Measurements from ENCODE around the gene LBP. TPM values are rescaled to one million over a fixed set of nuclear protein-coding genes. Genes with fewer than 3 reads are reported as not detected.
"Not testable (repeated sequence)": the region's sequence is repeated elsewhere in the genome, so short reads cannot be mapped to it uniquely, and the experiment has no call there.

LBP gene
- total RNA-seq, 4 donors from 2014 or later = 0.95 to 59.9 (median 7.0) TPM

- DNase-seq (ENCODE audit: low spot score) = no peak
- no peak for ATAC-seq (ENCODE audit: low FRiP score)
- TF ChIP-seq, protein P1, sequence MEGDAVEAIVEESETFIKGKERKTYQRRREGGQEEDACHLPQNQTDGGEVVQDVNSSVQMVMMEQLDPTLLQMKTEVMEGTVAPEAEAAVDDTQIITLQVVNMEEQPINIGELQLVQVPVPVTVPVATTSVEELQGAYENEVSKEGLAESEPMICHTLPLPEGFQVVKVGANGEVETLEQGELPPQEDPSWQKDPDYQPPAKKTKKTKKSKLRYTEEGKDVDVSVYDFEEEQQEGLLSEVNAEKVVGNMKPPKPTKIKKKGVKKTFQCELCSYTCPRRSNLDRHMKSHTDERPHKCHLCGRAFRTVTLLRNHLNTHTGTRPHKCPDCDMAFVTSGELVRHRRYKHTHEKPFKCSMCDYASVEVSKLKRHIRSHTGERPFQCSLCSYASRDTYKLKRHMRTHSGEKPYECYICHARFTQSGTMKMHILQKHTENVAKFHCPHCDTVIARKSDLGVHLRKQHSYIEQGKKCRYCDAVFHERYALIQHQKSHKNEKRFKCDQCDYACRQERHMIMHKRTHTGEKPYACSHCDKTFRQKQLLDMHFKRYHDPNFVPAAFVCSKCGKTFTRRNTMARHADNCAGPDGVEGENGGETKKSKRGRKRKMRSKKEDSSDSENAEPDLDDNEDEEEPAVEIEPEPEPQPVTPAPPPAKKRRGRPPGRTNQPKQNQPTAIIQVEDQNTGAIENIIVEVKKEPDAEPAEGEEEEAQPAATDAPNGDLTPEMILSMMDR (IDR thresholded peaks at IDR 0.05) = no peak
Measured at GRCh38 chr20:38331245-38331644, 15.0 kb upstream of the LBP start.

- DNase-seq (ENCODE audit: low spot score) = no peak
- no peak for ATAC-seq (ENCODE audit: low FRiP score)
- TF ChIP-seq, protein P1 (IDR thresholded peaks at IDR 0.05) = no peak
Measured at GRCh38 chr20:38331814-38332213, 14.5 kb upstream of the LBP start.

GRCh38 chr20:38334016-38334415, 12.3 kb upstream of the LBP start:
- no peak for ATAC-seq (ENCODE audit: low FRiP score)
- TF ChIP-seq, protein P1 (IDR thresholded peaks at IDR 0.05) = no peak
- no peak for DNase-seq (ENCODE audit: low spot score)

- ATAC-seq (ENCODE audit: low FRiP score) = no peak
- TF ChIP-seq, protein P1 (IDR thresholded peaks at IDR 0.05) = no peak
- DNase-seq (ENCODE audit: low spot score) = no peak
Measured at GRCh38 chr20:38336726-38337125, 9.6 kb upstream of the LBP start.

DNA sequence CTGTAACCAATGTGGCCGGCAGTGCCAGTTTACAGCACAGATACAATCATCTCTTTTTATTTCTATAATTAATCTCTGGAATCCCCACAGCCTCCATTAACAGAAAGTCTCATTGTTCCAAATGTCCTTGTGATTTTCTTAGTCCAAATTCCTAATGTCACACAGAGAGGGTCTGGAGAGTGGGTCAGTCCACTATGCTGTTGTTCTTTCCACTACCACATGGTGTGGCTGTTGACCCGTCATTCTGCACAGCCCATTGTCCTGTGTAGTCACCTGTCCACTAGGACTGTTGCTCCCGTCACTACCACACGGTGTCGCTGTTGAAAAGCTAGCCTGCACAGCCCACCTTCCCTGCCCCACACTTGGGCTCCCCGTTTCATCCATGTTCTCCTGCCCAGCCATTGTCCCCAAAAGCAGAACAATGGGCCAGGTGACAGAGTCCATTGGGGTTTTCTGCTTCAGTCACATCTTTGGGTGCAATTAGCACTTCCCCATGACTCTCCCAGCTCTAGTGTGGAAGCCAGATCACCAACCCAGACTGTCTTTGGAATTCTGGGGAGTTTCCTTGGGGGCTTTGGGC, 8.6 kb upstream of the LBP start:
- DNase-seq (ENCODE audit: low spot score) (peak; percentile 31), ATAC-seq (ENCODE audit: low FRiP score) (no peak)
- TF ChIP-seq, protein P1 (IDR thresholded peaks at IDR 0.05) = no peak

DNA sequence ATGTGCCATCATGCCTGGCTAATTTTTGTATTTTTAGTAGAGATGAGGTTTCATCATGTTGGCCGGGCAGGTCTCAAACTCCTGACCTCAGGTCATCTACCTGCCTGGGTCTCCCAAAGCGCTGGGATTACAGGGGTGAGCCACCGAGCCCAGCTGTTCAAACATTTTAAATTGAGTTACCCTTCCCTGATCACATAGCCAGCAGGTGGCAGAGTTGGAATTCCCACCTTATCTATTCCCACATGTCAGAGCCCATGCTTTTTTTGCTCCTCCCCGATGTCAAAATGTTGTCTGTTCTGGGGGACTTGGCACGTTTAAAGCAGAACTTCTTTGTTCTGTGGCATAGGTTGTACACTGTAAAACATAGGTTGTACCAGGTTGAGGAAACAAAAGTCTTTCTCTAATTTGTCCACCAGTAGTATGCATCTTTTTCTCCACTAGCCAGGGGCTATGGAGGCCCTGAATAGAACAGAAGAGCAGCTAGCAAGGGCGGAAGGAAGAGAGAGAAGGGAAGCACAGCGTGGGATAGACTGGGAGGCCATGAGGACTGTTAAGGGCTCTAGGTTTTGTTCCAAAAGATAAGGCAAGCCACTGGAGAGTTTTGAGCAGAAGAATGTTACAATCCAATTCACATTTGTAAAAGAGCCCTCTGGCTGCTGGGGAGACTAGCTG, 7.3 kb upstream of the LBP start:
- ATAC-seq (ENCODE audit: low FRiP score) (no peak), DNase-seq (ENCODE audit: low spot score) (no peak)
- TF ChIP-seq, protein P1 (IDR thresholded peaks at IDR 0.05) = no peak

DNA sequence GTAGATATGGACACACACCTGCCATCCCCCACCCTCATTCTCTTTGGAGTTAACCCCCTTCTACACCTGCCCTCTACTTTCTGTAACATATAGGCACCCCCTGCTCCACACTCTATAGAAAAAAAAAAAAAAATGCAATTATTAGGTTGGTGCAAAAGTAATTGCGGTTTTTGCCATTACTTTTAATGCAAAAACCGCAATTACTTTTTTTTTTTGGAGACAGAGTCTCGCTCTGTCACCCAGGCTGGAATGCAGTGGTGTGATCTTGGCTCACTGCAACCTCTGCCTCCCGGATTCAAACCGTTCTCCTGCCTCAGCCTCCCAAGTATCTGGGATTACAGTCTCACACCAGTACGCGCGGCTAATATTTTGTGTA, 6.8 kb upstream of the LBP start:
- ATAC-seq (ENCODE audit: low FRiP score); DNase-seq (ENCODE audit: low spot score): not testable (repeated sequence)

All from omental fat pad (tissue), 4 donors.